Natural killer cell (primary cell): ENCODE results near the gene SYNPR. TPM values are rescaled to one million over a fixed set of nuclear protein-coding genes. Genes with fewer than 3 reads are reported as not detected.

Experiments used
- ATAC-seq, 3 donors: fragments of 150-1000 bp in 2 of 3; fragments of 200-7000 bp in 1 of 3; cut with Tn5 transposase; 1 replicate in 1 of 3; 2 replicates in 2 of 3; pipeline ENCODE4 v1.10.0; 2021; ENCODE audit warnings: mild to moderate bottlenecking in 2 of 3, moderate library complexity in 2 of 3
- DNase-seq, 2 donors: peaks; one replicate each; pipeline versions ENCODE4 v3.0.0 to v3.0.0-alpha.2; 2013 to 2021; ENCODE audit warnings: mixed read lengths in 1 of 2
- H3K27ac ChIP-seq: one replicate; pipeline ENCODE4 v1.5.1; 2013; ENCODE audit warnings: mild to moderate bottlenecking, low read length
- H3K27me3 ChIP-seq: one replicate; pipeline ENCODE4 v1.6.1; 2013; ENCODE audit warnings: low read length; ENCODE audit not compliant: control insufficient read depth, insufficient read depth
- H3K36me3 ChIP-seq: one replicate; pipeline ENCODE4 v1.6.1; 2013; ENCODE audit warnings: low read length; ENCODE audit not compliant: control insufficient read depth, insufficient read depth
- H3K4me1 ChIP-seq: one replicate; pipeline ENCODE4 v1.6.1; 2013; ENCODE audit warnings: low read length; ENCODE audit not compliant: control insufficient read depth, insufficient read depth
- H3K4me3 ChIP-seq: one replicate; pipeline ENCODE4 v1.5.1; 2013; ENCODE audit warnings: low read length
- H3K9me3 ChIP-seq: one replicate; pipeline ENCODE4 v1.6.1; 2013; ENCODE audit warnings: low read length; ENCODE audit not compliant: control insufficient read depth, insufficient read depth
- H3K27ac Mint-ChIP-seq, 2 donors: one replicate each; pipeline ENCODE4 v1.8.0; 2022; ENCODE audit warnings: mild to moderate bottlenecking in 2 of 2, mixed read lengths in 2 of 2, moderate library complexity in 1 of 2
- H3K27me3 Mint-ChIP-seq, 2 donors: one replicate each; pipeline ENCODE4 v1.8.0; 2022; ENCODE audit warnings: low read depth in 2 of 2, mixed read lengths in 2 of 2
- H3K36me3 Mint-ChIP-seq: one replicate; pipeline ENCODE4 v1.8.0; 2022; ENCODE audit warnings: mixed read lengths
- H3K4me1 Mint-ChIP-seq, 2 donors: one replicate each; pipeline ENCODE4 v1.8.0; 2022; ENCODE audit warnings: mixed read lengths in 2 of 2
- H3K4me3 Mint-ChIP-seq: one replicate; pipeline ENCODE4 v1.8.0; 2022; ENCODE audit warnings: mild to moderate bottlenecking, moderate library complexity, mixed read lengths
- H3K9me3 Mint-ChIP-seq, 2 donors: one replicate each; pipeline ENCODE4 v1.8.0; 2022; ENCODE audit warnings: mixed read lengths in 2 of 2
- WGBS: methylation state at CpG from one replicate; pipeline ENCODE4 v1.1.7; 2013; ENCODE audit warnings: missing lambda C conversion rate; ENCODE audit not compliant: insufficient coverage; 5-methylcytosine and 5-hydroxymethylcytosine counted together
- intact Hi-C: fragments of 100-400 bp; cut with micrococcal nuclease; formaldehyde crosslinking; loops from one replicate; pipeline ENCODE4 v1.14.2; 2022
- total RNA-seq, 4 donors: library from RNA; stranded (reverse); fragments of 120-200 nt in 1 of 4; gene quantifications; one replicate each; pipeline versions ENCODE4 v1.2.3 to v1.2.4, GENCODE V29; 2013 to 2022
- TF ChIP-seq, protein P1 (sequence below): fragments of 200-600 bp; IDR thresholded peaks from one replicate; pipeline ENCODE4 v1.8.0; 2022; ENCODE audit warnings: antibody characterized with exemption

Gene SYNPR
- total RNA-seq, 3 donors from 2014 or later (not counting 1 experiment from before 2014, with no cell fraction given) = not detected

DNA sequence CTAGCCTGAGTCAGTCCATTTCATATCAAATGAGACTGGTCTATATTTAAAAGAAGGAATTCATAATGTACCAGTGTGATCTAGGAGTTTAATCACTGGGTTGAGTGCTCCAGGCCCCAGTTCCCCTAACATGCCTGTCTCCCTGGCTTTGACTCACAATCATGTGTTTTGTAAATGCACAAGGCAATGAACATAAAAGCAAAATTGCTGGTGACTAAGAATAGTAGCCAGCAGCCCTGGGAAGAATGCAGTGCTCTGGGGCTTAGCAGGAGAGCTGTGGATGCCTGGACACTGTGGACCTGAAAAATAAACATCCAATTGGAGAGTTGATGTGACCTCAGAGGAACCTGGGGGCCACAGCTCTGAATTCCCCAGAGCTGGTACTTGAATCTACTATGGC is 50.3 kb downstream of the SYNPR start:
- Histone ChIP-seq H3K4me1 (no peaks in the 10 kb centered on the region), H3K36me3 (no peaks in the 10 kb centered on the region), H3K27ac (no peak overlapping the region), H3K4me3 (no peak overlapping the region), H3K27me3 (no peaks in the 10 kb centered on the region), H3K9me3 (no peaks in the 10 kb centered on the region)
- intact Hi-C loops = no loop called here
- TF ChIP-seq, protein P1, sequence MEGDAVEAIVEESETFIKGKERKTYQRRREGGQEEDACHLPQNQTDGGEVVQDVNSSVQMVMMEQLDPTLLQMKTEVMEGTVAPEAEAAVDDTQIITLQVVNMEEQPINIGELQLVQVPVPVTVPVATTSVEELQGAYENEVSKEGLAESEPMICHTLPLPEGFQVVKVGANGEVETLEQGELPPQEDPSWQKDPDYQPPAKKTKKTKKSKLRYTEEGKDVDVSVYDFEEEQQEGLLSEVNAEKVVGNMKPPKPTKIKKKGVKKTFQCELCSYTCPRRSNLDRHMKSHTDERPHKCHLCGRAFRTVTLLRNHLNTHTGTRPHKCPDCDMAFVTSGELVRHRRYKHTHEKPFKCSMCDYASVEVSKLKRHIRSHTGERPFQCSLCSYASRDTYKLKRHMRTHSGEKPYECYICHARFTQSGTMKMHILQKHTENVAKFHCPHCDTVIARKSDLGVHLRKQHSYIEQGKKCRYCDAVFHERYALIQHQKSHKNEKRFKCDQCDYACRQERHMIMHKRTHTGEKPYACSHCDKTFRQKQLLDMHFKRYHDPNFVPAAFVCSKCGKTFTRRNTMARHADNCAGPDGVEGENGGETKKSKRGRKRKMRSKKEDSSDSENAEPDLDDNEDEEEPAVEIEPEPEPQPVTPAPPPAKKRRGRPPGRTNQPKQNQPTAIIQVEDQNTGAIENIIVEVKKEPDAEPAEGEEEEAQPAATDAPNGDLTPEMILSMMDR = no peak
- H3K4me3 Mint-ChIP-seq = no peak overlapping the region
- no peaks in the 10 kb centered on the region for H3K4me1 Mint-ChIP-seq
- no peaks in the 10 kb centered on the region for H3K9me3 Mint-ChIP-seq
- no peaks in the 10 kb centered on the region for H3K27me3 Mint-ChIP-seq
- no peak for ATAC-seq
- H3K27ac Mint-ChIP-seq = no peak overlapping the region
- H3K36me3 Mint-ChIP-seq = no peaks in the 10 kb centered on the region
- no peak for DNase-seq

DNA sequence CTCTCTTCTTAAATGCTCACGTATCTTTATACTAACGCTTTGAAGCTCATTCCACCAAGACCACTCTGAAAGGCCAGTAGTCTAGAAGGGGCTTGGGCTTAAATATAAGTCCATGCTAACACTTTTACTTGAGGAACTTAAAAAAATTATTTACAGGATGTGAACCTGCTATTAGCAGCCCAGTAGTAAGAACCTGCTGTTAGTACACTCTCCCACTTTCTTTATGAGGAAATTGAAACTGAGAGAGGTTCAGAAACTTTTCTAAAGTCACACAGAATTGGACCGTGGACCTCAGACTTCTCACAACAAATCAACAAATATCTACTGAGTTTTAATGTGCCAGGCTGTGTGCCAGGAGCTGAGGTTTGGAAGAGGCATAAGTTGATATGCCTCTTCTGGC is 53.4 kb downstream of the SYNPR start:
- no peak overlapping the region for H3K27ac ChIP-seq
- no peaks in the 10 kb centered on the region for H3K36me3 ChIP-seq
- H3K27me3 Mint-ChIP-seq = no peaks in the 10 kb centered on the region
- 86% methylated on average over 2 of the region's 3 CpGs for WGBS
- TF ChIP-seq, protein P1 = no peak
- no peaks in the 10 kb centered on the region for H3K9me3 Mint-ChIP-seq
- intact Hi-C loops = no loop called here
- H3K36me3 Mint-ChIP-seq = no peaks in the 10 kb centered on the region
- H3K27ac Mint-ChIP-seq = no peak overlapping the region
- no peak overlapping the region for H3K4me3 Mint-ChIP-seq
- H3K9me3 ChIP-seq = no peaks in the 10 kb centered on the region
- ATAC-seq = no peak
- no peak for DNase-seq
- H3K4me1 ChIP-seq = no peaks in the 10 kb centered on the region
- H3K27me3 ChIP-seq = no peaks in the 10 kb centered on the region
- H3K4me1 Mint-ChIP-seq = no peaks in the 10 kb centered on the region
- no peak overlapping the region for H3K4me3 ChIP-seq

DNA sequence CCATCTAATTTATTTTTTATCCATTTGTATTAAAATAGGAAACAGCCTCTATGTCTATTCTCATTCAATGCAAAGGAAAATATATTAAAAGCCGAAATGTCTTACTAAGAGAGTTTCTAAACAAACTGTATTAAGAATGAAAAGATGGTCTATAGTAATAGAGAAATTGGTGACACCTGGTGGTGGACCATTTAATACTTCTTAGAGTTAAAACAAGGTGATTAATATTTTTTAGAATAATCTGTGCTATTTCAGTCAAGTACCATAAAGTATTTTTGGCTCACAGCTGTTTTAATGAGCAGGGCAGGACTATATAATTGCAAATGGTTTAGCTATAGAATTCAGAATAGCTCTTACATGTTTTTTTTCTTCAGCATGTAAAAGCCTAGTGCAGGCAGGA is 55.7 kb downstream of the SYNPR start:
- H3K4me3 ChIP-seq = no peak overlapping the region
- DNase-seq = no peak
- Mint-ChIP-seq H3K4me3 (no peak overlapping the region), H3K27me3 (no peaks in the 10 kb centered on the region), H3K9me3 (no peaks in the 10 kb centered on the region), H3K4me1 (no peaks in the 10 kb centered on the region), H3K27ac (no peak overlapping the region), H3K36me3 (no peaks in the 10 kb centered on the region)
- TF ChIP-seq, protein P1 = no peak
- H3K27ac ChIP-seq = no peak overlapping the region
- no peaks in the 10 kb centered on the region for H3K27me3 ChIP-seq
- H3K4me1 ChIP-seq = no peaks in the 10 kb centered on the region
- intact Hi-C loops = no loop called here
- no peaks in the 10 kb centered on the region for H3K9me3 ChIP-seq
- ATAC-seq = no peak
- no CpG with 5 or more reads among the region's 1 CpG for WGBS
- H3K36me3 ChIP-seq = no peaks in the 10 kb centered on the region

DNA sequence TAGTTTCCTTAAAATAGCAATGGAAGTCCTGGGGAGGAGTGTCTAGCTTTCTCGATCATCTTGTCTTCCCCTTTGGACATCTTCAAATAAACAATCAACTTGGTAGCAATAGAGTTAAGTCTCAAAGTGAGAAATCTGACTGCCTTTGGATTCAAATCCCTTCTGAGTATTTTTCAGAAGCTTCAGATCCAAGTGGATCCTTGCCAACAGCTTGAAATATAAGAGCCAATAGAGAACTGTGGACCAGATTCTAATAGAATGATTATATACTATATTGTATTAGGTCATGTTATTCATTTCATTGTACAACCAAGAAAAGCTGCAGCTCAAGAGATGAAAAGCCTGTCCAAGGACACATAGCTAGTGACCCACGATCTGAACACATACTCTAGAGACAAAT is 60.2 kb downstream of the SYNPR start:
- WGBS = 61% methylated on average over 1 of the region's 2 CpGs
- Histone ChIP-seq H3K4me1 (no peaks in the 10 kb centered on the region), H3K27me3 (no peaks in the 10 kb centered on the region), H3K4me3 (no peak overlapping the region), H3K36me3 (no peaks in the 10 kb centered on the region), H3K9me3 (no peaks in the 10 kb centered on the region), H3K27ac (no peak overlapping the region)
- TF ChIP-seq, protein P1 = no peak
- Mint-ChIP-seq H3K4me1 (no peaks in the 10 kb centered on the region), H3K9me3 (peaks cover 0 to 4% of the 10 kb centered on the region in 2 donors), H3K27ac (no peak overlapping the region), H3K27me3 (no peaks in the 10 kb centered on the region), H3K36me3 (no peaks in the 10 kb centered on the region), H3K4me3 (no peak overlapping the region)
- ATAC-seq (no peak), DNase-seq (no peak)
- intact Hi-C loops = no loop called here
